ENCODE data around the gene SIAH3. TPM values are rescaled to one million over a fixed set of nuclear protein-coding genes. Genes with fewer than 3 reads are reported as not detected.

Gene SIAH3
- total RNA-seq, 1 experiment from 2014 or later, result not detected

DNA sequence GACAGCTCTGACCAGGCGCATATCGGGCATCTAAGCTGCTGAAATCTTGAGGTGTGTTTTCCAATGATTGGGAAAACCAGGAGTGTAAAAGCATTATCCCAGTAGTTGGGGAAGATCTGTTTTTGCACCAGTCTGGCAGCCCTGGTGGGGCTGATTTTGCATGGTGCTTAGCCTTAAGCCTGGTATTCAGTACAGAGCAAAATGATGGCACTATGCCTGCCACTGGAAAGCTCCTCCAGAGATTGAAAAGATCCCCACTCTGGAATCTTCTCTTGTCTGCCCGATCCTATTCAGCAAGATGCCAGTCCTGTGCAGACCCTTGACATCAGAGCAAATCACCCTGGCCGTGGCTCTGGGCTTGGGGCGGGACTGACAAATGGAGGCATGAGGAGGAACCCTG is 44.7 kb upstream of the SIAH3 start:
- Histone ChIP-seq H4K5ac (ENCODE audit: insufficient read length, low read depth, low read length) (no peak overlapping the region), H3K14ac (ENCODE audit: insufficient read depth, low read length) (no peak overlapping the region), H4K8ac (replicated peaks; ENCODE audit: insufficient read length, low read depth, low read length) (no peak overlapping the region), H3K27me3 (ENCODE audit: insufficient read depth, low read length) (no peaks in the 10 kb centered on the region), H3K4ac (ENCODE audit: low read depth, low read length) (no peak overlapping the region), H3K79me2 (ENCODE audit: insufficient read depth, low read length) (no peaks in the 10 kb centered on the region), H2BK5ac (ENCODE audit: insufficient read length, low read length) (no peak overlapping the region), H2BK120ac (ENCODE audit: low read depth, low read length, poor library complexity, severe bottlenecking) (no peak overlapping the region), H4K20me1 (ENCODE audit: control insufficient read depth, insufficient read depth, insufficient read length) (no peaks in the 10 kb centered on the region), H2AFZ (ENCODE audit: low read length) (no peak overlapping the region), H3K18ac (ENCODE audit: insufficient read length, low read depth, low read length) (no peak overlapping the region), H3K79me1 (ENCODE audit: insufficient read depth, low read depth, low read length, poor library complexity, severe bottlenecking) (no peaks in the 10 kb centered on the region), H3T11ph (ENCODE audit: low read length) (no peak overlapping the region), H3K9ac (ENCODE audit: extremely low read depth, insufficient read length, low read length) (no peak overlapping the region), H3K4me2 (ENCODE audit: insufficient read depth, insufficient read length, low read length) (no peak overlapping the region), H3K23ac (ENCODE audit: insufficient read length, low read depth, low read length) (no peak overlapping the region), H3K23me2 (ENCODE audit: insufficient read length, low read depth, low read length, poor library complexity, severe bottlenecking) (no peaks in the 10 kb centered on the region), H3K56ac (ENCODE audit: insufficient read length, low read depth, low read length) (no peak overlapping the region), H2AK5ac (ENCODE audit: insufficient read length, low read length) (no peak overlapping the region), H3K4me1 (ENCODE audit: insufficient read depth, low read length) (no peaks in the 10 kb centered on the region), H2BK15ac (ENCODE audit: low read depth, low read length) (no peak overlapping the region), H4K91ac (ENCODE audit: insufficient read length, low read depth, low read length) (no peak overlapping the region), H2BK20ac (ENCODE audit: low read depth, low read length, poor library complexity, severe bottlenecking) (no peak overlapping the region), H3K27ac (ENCODE audit: insufficient read length, low read depth, low read length) (no peak overlapping the region), H3K9me3 (ENCODE audit: control insufficient read depth, low read depth, low read length) (no peaks in the 10 kb centered on the region), H2BK12ac (ENCODE audit: insufficient read length, low read depth, low read length) (no peak overlapping the region)
- no peak for DNase-seq
- H3K36me3 Mint-ChIP-seq (ENCODE audit: insufficient read depth in 1 of 3, low read depth in 3 of 3), result no peaks in the 10 kb centered on the region
- no peaks in the 10 kb centered on the region for H3K27me3 Mint-ChIP-seq (ENCODE audit: low read depth)
- no peak overlapping the region for H3K4me3 Mint-ChIP-seq
- H3K27ac Mint-ChIP-seq, result no peak overlapping the region
- H3K9me3 Mint-ChIP-seq, result no peaks in the 10 kb centered on the region
- no CpG with 5 or more reads among the region's 5 CpGs for WGBS (ENCODE audit: extremely low coverage, insufficient read length, low lambda C conversion rate)
- TF ChIP-seq, protein P1, sequence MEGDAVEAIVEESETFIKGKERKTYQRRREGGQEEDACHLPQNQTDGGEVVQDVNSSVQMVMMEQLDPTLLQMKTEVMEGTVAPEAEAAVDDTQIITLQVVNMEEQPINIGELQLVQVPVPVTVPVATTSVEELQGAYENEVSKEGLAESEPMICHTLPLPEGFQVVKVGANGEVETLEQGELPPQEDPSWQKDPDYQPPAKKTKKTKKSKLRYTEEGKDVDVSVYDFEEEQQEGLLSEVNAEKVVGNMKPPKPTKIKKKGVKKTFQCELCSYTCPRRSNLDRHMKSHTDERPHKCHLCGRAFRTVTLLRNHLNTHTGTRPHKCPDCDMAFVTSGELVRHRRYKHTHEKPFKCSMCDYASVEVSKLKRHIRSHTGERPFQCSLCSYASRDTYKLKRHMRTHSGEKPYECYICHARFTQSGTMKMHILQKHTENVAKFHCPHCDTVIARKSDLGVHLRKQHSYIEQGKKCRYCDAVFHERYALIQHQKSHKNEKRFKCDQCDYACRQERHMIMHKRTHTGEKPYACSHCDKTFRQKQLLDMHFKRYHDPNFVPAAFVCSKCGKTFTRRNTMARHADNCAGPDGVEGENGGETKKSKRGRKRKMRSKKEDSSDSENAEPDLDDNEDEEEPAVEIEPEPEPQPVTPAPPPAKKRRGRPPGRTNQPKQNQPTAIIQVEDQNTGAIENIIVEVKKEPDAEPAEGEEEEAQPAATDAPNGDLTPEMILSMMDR (conservative IDR thresholded peaks at IDR 0.05), result no peak
- H3K4me1 Mint-ChIP-seq, result peaks cover 0 to 9% of the 10 kb centered on the region in 2 experiments; a peak in 3 of 4 replicates
